ENCODE data around the gene NACC1.

DNA sequence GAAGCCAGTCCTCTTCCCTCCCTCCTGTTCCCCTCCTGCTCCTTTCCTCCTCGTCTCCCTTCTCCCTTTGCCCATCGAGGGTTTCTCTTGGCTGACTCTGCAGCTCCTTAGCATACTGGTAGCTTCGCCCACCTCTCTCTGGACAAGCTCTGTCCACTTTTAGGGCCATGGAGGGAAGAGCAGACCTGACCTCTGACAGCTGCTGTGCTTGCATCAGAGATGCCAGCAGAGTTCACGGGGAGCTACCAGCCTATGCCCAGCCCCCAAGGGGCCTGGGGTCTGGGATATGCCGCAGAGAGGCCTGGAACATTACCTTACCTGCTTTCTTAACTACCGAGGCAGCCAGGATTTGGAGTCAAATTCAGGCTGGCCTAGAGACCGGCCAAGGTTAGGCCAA, 35.1 kb upstream of the NACC1 start:
- TF ChIP-seq, protein P1, sequence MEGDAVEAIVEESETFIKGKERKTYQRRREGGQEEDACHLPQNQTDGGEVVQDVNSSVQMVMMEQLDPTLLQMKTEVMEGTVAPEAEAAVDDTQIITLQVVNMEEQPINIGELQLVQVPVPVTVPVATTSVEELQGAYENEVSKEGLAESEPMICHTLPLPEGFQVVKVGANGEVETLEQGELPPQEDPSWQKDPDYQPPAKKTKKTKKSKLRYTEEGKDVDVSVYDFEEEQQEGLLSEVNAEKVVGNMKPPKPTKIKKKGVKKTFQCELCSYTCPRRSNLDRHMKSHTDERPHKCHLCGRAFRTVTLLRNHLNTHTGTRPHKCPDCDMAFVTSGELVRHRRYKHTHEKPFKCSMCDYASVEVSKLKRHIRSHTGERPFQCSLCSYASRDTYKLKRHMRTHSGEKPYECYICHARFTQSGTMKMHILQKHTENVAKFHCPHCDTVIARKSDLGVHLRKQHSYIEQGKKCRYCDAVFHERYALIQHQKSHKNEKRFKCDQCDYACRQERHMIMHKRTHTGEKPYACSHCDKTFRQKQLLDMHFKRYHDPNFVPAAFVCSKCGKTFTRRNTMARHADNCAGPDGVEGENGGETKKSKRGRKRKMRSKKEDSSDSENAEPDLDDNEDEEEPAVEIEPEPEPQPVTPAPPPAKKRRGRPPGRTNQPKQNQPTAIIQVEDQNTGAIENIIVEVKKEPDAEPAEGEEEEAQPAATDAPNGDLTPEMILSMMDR (conservative IDR thresholded peaks at IDR 0.05): no peak
- no peak for TF ChIP-seq EZH2 (IDR thresholded peaks at IDR 0.05; ENCODE audit: low read depth)
